ENCODE measurements around the gene BRD3OS.

Gene BRD3OS

DNA sequence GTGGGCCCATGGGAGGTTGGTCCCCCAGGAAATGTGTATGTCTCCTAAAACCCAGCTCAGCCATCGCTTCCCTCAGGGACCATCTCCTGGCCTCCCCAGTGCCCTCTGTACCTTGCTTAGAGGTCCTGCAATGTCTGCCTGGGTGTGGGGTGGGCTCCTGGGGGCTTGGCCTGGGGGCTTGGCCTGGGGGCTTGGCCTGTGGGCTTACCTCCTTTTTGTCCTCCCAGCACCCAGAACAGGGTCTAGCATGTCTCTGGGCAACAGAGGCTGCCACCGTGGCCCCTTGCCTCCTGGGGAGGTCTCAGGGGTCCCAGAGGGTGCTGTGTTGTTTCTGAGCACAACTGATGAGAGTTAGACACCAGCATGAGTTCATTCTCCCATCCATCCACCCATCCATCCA lies 22.5 kb upstream of the BRD3OS start:
- no peak overlapping the region for H3K4me3 ChIP-seq (ENCODE audit: low read depth, low read length)
- TF ChIP-seq, protein P1, sequence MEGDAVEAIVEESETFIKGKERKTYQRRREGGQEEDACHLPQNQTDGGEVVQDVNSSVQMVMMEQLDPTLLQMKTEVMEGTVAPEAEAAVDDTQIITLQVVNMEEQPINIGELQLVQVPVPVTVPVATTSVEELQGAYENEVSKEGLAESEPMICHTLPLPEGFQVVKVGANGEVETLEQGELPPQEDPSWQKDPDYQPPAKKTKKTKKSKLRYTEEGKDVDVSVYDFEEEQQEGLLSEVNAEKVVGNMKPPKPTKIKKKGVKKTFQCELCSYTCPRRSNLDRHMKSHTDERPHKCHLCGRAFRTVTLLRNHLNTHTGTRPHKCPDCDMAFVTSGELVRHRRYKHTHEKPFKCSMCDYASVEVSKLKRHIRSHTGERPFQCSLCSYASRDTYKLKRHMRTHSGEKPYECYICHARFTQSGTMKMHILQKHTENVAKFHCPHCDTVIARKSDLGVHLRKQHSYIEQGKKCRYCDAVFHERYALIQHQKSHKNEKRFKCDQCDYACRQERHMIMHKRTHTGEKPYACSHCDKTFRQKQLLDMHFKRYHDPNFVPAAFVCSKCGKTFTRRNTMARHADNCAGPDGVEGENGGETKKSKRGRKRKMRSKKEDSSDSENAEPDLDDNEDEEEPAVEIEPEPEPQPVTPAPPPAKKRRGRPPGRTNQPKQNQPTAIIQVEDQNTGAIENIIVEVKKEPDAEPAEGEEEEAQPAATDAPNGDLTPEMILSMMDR (IDR thresholded peaks at IDR 0.05; ENCODE audit: borderline replicate concordance, insufficient read depth, low read depth, low read length): no peak

DNA sequence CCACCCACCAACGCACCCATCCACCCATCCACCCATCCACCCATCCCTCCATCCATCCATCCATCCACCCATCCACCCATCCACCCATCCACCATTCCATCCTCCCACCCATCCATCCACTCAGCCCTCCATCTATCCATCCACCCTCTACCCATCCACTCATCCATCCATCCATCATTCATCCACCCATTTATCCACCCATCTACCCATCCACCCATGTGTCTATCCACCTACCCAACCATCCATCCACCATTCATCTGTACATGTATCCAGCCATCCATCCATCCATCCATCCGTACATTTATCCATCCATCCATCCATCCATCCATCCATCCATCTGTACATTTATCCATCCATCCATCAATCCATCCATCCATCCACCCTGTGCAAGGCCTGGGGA lies 22.0 kb upstream of the BRD3OS start:
- TF ChIP-seq, protein P1 (IDR thresholded peaks at IDR 0.05; ENCODE audit: borderline replicate concordance, insufficient read depth, low read depth, low read length): no peak
- no peak overlapping the region for H3K4me3 ChIP-seq (ENCODE audit: low read depth, low read length)

DNA sequence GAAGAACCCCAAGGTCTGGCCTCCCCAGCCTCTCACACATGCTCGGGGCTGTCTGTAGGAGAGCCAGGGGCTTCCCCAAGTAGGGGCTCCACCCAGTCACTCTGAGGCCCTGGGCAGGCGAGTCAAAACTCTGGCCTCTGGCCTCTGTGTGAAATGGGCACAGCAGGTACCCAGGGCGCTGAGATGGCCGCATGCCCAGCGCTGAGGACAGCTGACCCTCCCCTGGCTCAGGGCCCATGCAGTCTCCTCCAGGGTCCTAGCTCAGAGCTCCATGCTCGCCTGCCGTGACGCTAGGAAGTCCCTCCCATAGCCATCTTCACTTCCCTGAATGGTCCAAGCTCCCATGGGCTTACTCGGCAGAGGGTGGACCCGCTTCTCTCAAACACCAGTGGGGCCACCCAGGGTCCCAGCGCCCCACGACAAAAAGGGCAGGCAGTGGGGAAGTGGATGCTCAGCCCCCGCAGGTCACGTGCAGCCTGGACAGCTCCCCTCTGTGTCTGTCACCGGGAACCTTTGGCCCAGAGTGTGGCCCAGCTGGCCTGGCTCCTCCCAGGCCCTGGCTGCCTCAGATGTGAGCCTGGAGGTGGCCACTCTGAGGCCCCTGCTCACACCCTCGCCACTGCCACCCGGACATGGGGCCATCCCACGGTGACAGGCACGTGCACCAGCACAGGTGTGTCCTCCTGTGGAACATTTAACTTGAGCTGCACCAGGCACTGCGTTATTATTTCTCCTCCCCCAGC lies 21.0 kb upstream of the BRD3OS start:
- TF ChIP-seq, protein P1 (IDR thresholded peaks at IDR 0.05; ENCODE audit: borderline replicate concordance, insufficient read depth, low read depth, low read length): no peak
- no peak overlapping the region for H3K4me3 ChIP-seq (ENCODE audit: low read depth, low read length)

DNA sequence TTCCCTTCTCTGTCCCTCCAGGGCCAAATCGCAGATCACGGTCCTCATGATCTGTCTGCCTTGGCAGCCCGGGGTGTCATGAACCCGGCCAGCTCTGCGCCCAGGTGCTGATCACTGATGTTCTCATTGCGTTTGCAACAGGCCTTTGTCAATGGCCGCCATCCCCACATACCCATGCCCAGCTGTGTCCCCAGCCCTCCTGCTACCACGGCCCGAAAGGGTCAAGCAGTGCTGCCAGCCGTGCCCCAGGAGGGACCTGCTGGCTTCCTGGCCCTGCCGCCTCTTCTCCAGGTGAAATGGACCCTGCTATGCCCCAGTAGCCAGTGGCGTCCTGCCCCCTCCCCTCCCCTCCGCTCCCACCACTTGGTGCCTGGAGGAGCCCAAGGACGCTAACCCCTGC lies 20.4 kb upstream of the BRD3OS start:
- TF ChIP-seq, protein P1 (IDR thresholded peaks at IDR 0.05; ENCODE audit: borderline replicate concordance, insufficient read depth, low read depth, low read length): no peak
- no peak overlapping the region for H3K4me3 ChIP-seq (ENCODE audit: low read depth, low read length)

DNA sequence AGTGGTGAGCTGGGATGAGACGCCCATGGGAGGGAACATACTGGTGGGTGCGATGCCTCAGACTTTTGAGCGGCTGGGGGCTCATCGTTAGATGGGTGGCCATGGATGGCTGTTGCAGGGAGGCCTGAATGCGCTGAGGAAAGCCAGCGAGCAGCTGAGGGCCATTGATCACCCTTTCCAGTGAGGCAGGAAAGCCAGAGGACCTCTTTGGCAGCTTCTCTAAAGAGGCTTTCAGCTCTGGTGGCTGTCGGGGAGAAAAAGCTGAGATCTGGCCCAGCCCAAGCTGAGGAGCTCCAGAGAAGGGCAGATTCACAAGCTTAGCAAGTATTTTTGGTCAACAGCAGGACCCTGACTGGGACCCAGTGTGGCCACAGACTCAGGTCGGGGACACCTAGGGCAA lies 19.9 kb upstream of the BRD3OS start:
- H3K4me3 ChIP-seq (ENCODE audit: low read depth, low read length): no peak overlapping the region
- TF ChIP-seq, protein P1 (IDR thresholded peaks at IDR 0.05; ENCODE audit: borderline replicate concordance, insufficient read depth, low read depth, low read length): no peak

DNA sequence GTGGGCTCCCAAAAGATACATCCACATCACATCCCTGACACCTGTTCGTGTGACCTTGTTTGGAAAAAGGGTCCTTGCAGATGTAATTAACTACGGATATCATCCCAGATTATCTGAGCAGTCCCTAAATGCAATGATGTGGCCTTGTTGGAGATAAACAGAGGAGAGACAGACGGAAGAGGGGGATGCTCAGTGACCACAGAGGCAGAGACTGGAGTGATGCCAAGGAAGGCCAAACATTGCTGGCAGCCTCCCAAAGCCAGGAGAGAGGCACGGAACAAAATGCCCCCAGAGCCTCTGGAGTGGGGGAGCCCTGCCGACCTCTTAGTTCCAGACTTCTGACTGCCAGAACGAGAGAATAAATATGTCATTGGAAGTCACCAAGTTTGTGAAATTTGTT lies 18.1 kb upstream of the BRD3OS start:
- TF ChIP-seq, protein P1 (IDR thresholded peaks at IDR 0.05; ENCODE audit: borderline replicate concordance, insufficient read depth, low read depth, low read length): no peak
- H3K4me3 ChIP-seq (ENCODE audit: low read depth, low read length): no peak overlapping the region

DNA sequence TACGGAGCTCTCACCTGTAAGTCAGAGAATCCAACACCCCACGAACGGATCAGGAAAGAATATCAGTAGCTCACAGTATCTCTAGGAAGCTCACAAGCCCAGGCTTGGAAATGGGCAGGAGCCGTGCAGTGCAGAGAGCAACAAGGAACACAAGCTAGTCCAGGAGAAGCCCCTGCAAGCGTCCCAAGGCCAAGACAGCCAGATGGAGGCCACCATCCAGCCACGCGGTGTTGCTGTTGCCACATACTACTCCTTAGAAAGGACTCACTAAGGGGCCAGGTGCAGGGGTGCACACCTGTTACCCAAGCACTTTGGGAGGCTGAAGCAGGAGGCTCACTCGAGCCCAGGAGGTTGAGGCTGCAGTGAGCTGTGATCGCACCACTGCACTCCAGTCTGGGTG lies 17.7 kb upstream of the BRD3OS start:
- no peak overlapping the region for H3K4me3 ChIP-seq (ENCODE audit: low read depth, low read length)
- TF ChIP-seq, protein P1 (IDR thresholded peaks at IDR 0.05; ENCODE audit: borderline replicate concordance, insufficient read depth, low read depth, low read length): no peak

Measured in GM12875 (cell line).